Measurements from ENCODE around the gene GABRA5.
A peak's percentile ranks its signal among the peaks of the same experiment; 100 is the strongest.
"Not testable (repeated sequence)": the region's sequence is repeated elsewhere in the genome, so short reads cannot be mapped to it uniquely, and the experiment has no call there.

Gene GABRA5

DNA sequence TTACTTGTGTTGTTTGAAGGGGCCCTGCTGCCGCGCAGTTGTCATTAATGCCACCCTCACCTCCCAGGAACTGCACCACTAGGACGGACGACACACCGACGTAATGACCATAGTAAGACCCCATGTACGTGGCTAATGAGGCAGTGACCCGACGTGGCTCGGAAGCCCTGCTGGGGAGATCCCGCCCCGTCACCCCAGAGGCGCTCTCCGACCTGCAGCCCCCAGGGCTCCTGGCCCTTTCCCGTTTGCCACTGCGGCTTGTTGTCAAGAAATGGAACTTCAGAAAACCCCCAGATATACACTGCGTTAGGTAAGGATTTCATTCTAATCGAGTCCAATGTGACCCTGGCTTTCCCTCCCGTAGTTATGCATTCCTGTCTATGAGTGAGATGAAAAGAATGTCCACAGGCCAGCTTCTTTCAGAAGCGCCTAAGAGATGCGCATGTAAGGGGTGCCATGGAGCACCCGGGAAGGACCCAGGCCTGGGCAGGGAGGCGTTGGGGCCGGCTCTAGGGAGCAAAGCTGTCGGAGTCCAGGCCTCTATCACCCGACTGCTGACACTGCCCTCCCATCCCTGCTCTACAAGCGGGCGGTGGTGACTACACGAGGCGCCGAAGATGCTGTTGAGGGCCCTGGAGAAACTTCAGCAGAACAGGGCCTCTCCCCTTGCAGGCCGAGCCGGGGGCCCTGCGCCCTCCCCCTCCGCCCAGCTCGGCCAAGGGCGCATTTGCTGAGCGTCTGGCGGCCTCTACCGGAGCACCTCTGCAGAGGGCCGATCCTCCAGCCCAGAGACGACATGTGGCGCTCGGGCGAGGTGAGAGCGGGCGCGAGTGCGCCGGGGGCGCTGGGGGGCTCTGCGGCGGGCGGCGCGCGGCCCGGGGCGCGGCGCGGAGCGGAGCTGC, at the start of gene GABRA5:
TSS of gene GABRA5 (plus strand) at position 765 of the 902 bp plus-strand sequence. CDS start 2,187 bp downstream, outside the sequence.
- no peak for DNase-seq (ENCODE audit: low spot score)

DNA sequence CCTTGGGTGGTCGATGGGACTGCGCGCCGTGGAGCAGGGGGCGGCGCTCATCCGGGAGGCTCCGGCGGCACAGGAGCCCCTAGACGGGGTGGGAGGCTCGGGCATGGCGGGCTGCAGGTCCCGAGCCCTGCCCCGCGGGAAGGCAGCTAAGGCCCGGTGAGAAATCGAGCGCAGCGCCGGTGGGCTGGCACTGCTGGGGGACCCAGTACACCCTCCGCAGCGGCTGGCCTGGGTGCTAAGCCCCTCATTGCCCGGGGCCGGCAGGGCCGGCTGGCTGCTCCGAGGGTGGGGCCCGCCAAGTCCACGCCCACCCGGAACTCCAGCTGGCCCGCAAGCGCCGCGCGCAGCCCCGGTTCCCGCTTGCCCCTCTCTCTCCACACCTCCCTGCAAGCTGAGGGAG, 35.7 kb upstream of the GABRA5 start:
- DNase-seq (ENCODE audit: low spot score), result not testable (repeated sequence)

DNA sequence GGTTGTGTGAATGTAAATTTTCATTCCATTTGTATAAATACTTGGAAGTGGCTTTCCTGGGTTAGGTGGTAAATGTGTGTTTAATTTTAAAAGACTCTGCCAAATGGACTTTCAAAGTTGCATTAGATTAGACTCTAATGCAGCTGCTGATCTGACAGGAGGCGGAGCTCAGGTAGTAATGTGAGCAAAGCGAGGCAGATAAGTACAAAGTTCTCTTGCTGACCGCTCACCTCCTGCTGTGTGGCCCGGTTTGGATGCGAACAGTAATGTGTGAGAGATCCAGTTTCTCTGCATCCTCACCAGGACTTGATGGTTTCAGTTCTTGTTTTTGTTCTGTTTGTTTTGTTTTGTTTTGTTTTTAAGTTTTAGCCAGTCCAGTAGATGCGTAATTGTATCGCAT, 34.9 kb upstream of the GABRA5 start:
- DNase-seq (ENCODE audit: low spot score), result no peak

DNA sequence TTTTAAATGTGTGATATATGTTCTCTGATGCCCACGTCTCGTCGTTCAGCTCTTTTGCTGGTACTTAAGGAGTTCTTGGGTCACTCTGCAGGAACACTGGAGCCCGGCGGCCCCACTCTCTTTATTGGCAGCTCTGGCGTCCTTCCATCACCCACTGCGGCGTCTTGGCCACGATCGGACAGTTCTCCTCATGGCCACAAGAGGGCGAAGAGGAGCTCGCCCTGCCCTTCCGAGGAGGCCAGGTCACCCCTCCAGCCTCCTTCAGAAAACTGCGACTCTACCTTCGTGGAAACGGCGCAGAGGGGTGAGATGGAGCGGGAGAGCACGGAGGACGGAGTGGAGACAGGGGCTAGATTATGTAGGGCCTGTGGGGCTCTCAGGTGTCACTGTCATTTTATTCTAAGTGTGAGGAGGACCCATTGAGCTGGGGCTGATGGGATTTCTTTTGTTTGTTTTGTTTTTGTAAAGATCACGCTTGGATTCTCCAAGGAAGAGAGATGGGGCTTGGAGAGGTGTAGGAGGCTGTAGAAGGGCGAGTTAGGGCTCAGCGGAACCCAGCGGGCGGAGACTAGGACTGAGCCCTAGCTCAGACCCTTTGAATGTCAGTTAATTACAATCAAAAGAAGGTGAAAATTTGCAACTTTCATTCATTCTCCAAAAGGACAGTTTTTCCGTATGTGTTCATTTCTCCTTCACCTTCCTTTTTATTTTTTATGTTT, 28.0 kb upstream of the GABRA5 start:
- DNase-seq (ENCODE audit: low spot score), result peak; percentile 43

DNA sequence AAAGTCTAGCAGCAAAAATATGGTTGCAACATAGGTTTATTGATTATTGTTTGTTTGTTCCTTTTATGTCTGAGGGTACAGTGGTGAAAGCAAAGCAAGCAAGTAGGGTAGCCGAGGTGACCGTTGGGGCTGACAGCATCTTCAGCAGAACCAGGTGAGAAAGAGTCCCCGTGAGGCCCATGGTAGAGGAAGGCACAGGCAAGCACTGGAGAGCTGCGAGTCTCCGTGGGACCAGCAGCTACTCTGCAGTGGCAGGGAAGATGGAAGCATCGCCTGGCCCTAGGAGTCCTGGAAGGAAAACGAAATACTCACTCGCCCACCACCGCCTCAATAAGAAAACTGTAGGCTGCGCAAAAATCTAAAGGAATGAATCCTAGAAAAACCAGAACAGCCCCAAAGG, 25.3 kb upstream of the GABRA5 start:
- no peak for DNase-seq (ENCODE audit: low spot score)

DNA sequence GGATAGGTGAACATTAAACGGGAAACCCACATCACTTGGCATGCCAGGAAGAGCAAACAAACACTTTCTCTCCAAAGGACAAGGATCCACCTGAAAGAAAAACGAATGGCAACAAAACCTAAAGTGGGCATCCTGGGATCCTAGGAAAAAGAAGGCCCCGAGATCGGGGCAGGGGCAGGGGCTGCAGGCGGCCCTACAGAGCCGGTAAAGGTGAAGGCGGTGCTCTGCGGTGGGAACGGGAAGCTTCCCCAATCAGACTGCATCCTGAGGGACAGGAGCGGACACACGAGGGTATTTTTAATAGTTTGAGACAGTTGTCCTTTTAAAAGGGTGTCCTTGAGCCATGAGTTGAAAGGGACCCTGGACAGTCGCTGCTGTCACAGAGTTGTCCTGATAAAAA, 24.9 kb upstream of the GABRA5 start:
- DNase-seq (ENCODE audit: low spot score), result no peak

DNA sequence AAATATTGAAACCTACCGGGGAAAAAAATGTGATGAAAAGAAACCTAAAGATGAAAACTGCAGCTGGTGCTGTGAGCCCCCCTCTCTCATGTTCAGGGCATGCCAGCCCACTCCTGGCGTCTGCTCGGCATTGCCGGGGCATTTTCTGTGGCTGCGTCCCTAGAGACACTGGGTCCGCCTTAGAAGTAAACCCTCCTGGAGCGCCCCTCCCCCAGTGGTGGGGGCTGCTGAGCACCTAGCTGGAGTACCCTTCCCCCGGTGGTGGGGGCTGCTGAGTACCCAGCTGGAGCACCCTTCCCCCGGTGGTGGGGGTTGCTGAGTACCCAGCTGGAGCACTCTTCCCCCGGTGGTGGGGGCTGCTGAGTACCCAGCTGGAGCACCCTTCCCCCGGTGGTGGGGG, 24.5 kb upstream of the GABRA5 start:
- no peak for DNase-seq (ENCODE audit: low spot score)

DNA sequence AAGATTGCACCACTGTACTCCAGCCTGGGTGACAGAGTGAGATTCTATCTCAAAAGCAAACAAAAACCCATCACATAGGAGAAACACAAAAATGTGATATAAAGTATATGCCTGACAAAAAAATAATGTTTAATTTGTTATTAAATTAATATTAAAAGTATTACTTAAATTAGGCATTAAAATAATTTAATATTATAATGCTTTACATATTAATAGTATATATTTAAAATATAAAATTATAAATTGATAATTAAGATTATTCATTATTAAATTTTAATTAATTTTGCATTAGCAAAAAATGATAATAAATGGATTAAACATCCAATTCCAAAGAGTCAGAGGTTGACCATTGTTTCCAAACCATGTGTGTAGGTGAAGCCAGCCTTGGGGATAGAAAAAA, 22.0 kb upstream of the GABRA5 start:
- DNase-seq (ENCODE audit: low spot score), result no peak

DNA sequence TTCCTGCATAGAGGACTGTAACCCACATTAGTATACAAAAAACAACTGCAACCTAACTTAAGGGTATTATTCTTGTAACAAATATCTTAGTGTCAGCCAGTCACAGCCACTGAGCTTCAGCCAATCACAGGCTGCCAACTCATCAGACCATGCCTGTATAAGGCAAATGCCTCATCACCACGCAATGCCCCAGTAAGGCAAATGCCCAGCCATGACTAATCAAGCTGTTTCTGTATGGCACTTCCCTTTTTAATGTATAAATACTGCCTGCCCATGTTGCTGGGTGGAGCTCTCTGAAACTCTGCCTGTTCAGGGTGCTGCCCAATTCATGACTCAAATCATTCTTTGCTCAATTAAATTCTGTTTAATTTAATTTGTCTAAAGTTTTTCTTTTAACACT, 18.4 kb upstream of the GABRA5 start:
- no peak for DNase-seq (ENCODE audit: low spot score)

DNA sequence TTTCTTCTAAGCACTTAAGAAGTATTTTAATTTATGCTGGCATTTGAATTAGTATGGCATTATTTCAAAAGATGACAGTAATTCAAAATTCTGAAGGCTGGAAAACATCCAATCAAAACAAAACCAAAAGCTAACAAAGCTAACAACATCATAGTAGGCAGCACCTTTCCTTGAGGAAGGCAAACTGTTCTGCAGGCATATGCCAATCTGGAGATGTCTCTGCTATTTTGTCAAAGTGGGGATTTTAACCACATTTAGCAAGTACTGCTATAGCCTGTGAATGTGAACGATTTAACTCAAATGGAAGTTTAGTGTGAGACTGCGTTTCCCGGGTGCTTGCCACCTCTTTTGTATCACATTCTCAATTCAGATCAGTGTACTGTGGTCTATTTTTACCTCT, 16.7 kb upstream of the GABRA5 start:
- no peak for DNase-seq (ENCODE audit: low spot score)

DNA sequence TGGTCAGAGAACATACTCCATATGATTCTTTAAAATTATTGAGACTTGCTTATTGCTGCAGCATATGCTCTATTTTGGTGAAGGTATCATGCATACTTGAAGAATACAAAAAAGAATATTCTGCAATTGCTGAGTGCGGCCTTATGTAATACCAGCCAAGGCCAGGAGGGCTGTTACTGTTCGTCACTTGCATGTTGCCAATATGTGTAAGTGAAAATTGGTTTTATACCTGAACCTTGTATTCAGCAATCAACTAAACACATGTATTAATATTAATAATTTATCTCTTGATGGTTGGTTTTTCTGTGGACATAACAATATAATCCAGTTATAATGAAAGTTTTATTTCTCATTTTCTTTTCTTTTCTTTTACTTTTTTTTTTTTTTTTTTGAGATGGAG, 13.9 kb upstream of the GABRA5 start:
- DNase-seq (ENCODE audit: low spot score), result no peak

DNA sequence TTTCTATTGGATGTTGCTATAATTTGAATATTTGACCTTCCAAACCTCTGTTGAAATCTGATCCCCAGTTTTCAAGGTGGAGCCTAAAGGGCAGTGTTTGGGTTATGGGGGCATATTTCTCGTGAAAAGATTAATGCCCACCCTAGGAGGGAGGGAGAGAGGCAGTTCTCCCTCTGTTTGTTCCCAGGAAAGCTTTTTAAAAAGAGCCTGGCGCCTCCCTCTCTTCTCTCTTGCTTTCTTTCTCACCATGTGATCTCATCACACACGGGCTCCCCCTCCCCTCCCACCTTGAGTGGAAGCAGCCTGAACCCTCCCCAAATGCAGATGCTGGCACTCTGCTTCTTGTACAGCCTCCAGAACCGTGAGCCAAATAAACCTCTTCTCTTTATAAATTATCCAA, 12.4 kb upstream of the GABRA5 start:
- DNase-seq (ENCODE audit: low spot score), result no peak

DNA sequence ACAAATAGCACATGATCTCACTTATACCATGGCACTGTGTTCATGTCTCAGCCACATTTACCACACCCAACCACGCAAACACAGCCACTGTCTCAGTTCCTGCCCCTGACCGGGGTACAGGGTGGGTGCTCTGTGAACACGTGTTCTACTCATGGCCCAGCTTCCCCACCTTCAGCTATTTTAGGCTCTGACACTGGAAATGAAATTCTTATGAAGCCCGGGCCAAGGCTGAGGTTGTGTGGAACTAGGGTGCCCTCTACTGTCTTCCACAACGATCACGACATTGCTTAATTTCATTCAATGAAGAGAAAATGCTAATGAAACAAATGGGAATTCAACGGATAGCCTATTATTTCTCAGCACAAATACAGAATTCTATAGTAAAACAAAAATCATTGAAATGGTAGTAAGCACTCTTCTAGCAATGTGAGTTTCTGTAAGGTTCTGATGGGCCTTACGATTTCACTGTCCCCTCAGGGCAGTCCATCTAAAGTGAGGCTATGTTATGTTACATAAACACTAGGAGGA, 2.1 kb upstream of the GABRA5 start:
- peak; percentile 51 for DNase-seq (ENCODE audit: low spot score)

DNA sequence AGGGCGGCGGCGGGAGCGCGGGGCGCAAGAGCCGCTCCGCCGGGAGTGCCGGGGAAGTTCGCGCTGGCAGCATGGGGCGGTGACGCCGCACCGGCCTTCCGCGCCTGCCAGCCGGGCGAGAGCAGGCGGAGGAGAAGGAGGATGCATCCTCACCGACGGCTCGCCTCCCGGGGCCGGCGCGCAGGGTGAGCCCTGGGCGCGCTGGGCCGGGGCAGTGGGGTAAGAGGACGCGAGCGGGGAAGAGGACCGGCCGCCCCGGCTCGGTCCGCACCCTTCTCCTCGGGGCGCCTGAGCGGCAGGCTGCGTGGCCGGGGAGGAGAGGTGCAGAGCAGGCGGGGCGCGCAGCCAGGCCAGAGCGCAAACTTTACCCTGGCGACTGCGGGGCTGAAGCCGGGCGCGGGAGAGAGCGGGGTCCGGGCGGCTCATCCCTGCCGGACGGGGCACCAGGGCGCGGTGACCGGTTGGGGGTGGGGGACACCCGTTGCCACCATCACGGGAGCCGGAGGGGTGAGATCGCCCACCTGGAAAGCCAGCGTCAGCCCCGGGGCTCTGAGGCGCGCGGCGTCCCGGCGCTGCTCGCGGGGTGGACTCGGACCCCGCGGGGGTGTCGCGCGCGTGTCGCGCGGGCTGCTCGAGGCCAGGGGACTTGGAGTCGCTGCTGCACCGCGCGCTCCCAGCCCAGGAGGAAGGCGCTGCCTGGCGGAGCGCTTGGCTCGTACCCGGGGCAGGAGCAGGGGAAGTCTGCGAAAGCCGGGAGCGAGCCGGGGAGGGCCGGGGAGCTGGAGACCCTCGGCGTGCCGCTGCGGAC, 542 bp downstream of the GABRA5 start:
- DNase-seq (ENCODE audit: low spot score), result no peak

DNA sequence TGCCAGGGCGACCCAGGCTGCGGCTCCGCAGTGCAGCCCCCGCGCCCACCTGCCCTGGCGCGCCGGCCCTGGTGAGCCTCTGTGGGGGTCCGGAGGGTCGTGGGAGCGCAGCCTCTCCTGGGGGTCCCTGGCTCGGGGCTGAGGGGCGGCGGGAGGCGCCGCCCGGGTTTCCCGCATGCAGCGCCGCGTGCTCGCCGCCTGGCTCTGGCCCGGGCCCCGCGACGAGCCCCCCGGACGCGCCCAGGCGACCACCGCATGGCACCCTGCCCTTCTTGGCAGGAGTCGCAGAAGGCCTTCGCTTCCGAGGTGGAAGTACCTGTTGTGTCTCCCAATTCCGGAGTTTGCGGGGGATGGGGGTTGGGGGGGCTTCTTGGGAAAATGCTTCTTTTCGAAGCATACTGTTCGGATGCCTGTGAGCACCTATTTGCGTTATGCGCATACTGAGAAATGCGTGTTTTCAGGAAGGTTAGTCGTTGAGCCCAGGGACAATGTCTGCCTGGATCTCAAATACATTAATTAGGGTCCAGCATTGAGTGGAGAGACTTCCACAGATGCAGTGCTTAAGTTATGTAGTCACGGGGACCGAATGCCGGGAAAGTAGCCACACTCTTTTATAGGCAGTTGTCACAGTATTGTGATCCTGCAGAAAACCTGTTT, 1.3 kb downstream of the GABRA5 start:
- no peak for DNase-seq (ENCODE audit: low spot score)

DNA sequence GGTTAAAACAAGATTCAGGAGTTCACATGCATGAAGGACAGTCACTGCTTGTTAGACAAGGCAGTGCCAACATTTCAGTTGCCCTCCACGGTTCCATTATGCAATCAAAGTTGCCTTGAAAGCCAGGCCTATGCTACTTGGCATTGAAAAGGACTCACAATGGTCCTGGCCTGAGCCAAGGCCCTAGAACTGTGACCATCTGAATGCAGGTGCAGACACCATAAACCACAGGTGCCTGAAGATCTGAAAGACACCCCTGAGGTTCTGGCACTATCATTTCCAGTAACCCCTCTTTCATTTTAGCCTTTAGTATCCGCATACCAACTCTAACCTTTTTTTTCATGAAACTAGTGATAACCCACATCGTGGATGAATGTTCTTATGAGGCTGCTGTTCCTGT, 2.8 kb downstream of the GABRA5 start:
- no peak for DNase-seq (ENCODE audit: low spot score)

DNA sequence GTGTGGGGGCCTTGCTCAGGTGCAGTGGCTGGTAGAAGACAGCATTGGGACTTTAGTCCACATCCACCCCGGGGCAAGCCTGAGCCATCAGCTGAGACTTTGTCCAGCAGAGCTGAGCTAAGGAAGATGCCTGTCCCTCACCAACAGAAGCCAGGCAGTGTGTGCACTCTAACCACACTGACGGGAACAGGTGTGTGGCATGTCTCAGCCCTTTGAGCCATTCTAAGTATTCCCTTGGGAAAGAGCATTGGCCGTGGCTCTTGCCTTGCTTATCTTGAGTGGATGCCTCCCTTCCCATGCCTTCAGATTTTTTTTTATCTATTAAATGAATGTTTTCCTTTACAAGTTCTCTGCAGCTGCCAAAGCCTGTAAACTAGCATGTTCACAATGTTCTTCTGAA, 3.5 kb downstream of the GABRA5 start:
- no peak for DNase-seq (ENCODE audit: low spot score)

DNA sequence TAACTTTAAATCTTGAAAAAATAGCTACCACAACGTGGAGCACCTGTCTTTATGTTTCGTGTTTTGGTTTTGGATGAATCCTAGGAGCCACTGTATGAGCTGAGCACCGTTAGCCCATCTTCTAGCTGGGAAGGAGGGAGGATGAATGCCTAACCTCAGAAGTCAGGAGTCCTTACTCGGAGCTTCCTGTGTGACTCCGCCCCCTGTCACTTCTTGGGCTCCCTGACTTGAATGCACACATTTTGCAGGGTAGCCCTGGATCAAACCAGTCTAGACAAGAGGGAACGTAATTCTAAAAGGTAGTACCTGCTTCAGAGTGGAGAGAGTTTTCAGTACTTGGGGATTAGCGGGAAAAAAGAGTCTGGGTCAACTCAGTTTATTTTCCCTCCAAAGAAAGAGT, 5.3 kb downstream of the GABRA5 start:
- no peak for DNase-seq (ENCODE audit: low spot score)

DNA sequence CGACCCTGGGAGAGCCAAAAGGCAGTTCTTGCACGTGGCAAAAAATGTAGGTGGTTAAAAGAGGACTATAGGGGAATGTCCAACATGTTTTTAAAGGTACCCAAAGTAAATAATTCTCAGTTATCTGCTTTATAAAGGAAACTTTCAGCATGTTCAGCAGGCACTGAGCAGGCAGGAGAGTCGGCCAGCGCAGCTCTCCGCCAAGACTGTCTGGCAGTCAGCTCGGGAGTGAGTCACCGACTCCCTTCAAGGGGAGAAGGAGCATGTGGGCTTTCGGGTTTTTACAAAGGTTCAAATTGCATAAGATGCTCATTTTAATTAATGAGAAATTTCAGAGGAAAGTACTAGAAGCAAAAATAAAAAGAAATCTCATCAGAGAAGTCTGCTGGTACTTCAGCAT, 7.0 kb downstream of the GABRA5 start:
- DNase-seq (ENCODE audit: low spot score), result no peak

DNA sequence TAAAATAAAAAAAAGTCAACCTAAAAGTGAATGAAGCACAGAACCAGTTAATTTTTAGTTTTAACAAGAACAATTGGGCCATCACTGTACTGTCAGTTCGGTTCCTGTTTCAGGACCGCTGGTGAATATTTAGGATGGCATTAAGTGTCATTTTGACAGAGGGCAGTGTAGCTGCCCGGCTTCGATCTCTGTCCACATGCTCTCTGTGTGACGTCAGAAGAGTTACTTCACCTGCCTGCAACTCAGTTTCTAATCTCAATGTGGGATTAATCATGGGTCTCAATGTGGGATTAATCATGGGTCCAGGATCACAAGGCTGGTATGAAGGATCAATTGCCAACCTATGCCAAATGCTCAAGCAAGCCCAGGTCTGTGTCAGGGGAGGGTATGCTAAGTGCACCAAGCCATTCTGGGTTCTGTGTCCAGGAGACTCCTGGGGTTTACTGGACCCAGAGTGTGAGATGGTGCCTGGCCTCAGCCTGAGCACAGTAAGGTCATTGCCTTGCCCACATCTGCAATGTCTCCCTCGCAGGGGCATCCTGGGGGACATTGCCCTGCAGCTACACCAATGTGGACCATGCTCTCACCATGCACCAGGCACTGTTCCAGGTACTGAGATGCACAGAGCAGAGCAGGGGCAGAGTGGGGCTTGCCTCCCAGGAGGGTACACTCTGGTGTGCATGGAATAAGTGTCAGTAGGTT, 8.1 kb downstream of the GABRA5 start:
- DNase-seq (ENCODE audit: low spot score), result no peak

DNA sequence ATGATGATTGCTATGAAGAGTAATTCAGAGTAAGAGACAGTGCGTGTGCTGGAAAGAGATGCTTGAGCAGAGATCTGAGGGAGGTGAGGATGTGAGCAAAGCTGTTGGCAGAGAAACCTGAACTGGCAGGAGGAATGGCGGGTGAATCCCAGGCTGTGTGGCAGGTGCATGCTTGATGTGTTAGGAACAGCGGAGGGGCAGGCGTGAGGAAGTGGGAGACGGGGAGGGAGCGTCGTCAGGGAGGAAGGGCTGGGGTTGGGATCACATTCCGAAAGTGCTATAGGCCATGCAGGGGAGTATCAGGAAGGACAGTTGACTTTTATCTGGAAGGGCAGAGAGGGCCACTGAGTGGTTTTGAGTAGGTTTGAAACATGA, 8.6 kb downstream of the GABRA5 start:
- no peak for DNase-seq (ENCODE audit: low spot score)

Data from HuH-7 (cell line).